RWPE2 (cell line): ENCODE data around the gene HMCN2.

Source experiments
- ATAC-seq: fragments of 200-7000 bp; cut with Tn5 transposase; 3 replicates; pipeline ENCODE4 v1.9.1; 2021; ENCODE audit warnings: low read depth
- DNase-seq: peaks from one replicate; pipeline ENCODE4 v3.0.0-alpha.2; 2020; ENCODE audit warnings: low spot score
- H3K27ac ChIP-seq: fragments of 450-650 bp; 2 replicates; pipeline ENCODE4 v1.5.1; 2017; ENCODE audit warnings: mild to moderate bottlenecking; ENCODE audit not compliant: poor library complexity, severe bottlenecking
- H3K27me3 ChIP-seq: fragments of 250-450 bp; sonication (Bioruptor Pico); 2 replicates; pipeline ENCODE4 v1.5.1; 2021; ENCODE audit warnings: mild to moderate bottlenecking, moderate library complexity; ENCODE audit not compliant: insufficient read depth, poor library complexity, severe bottlenecking
- H3K36me3 ChIP-seq: fragments of 250-450 bp; sonication (Bioruptor Pico); 2 replicates; pipeline ENCODE4 v1.5.1; 2020; ENCODE audit warnings: low read depth, mild to moderate bottlenecking, moderate library complexity
- H3K4me1 ChIP-seq: fragments of 250-450 bp; sonication (Bioruptor Pico); 2 replicates; pipeline ENCODE4 v1.5.1; 2021; ENCODE audit warnings: mild to moderate bottlenecking, moderate library complexity; ENCODE audit not compliant: insufficient read depth, poor library complexity, severe bottlenecking
- H3K4me3 ChIP-seq: fragments of 250-450 bp; sonication (Bioruptor Pico); 2 replicates; pipeline ENCODE4 v1.5.1; 2021; ENCODE audit warnings: mild to moderate bottlenecking, moderate library complexity; ENCODE audit not compliant: severe bottlenecking
- H3K9me3 ChIP-seq: fragments of 250-450 bp; sonication (Bioruptor Pico); 2 replicates; pipeline ENCODE4 v1.5.1; 2021; ENCODE audit warnings: mild to moderate bottlenecking, moderate library complexity; ENCODE audit not compliant: severe bottlenecking
- CTCF ChIP-seq: fragments of 450-650 bp; IDR thresholded peaks from one replicate; pipeline ENCODE4 v1.5.1; 2017; ENCODE audit warnings: mild to moderate bottlenecking, moderate library complexity; ENCODE audit not compliant: poor library complexity, severe bottlenecking

HMCN2 gene

GRCh38 chr9:130414081-130414731 lies 148.6 kb downstream of the HMCN2 start:
- DNase-seq (no peak), ATAC-seq (no peak)
- no peaks in the 10 kb centered on the region for H3K4me1 ChIP-seq
- no peak for TF ChIP-seq CTCF
- H3K27me3 ChIP-seq = no peaks in the 10 kb centered on the region
- H3K36me3 ChIP-seq = no peaks in the 10 kb centered on the region
- no peak overlapping the region for H3K4me3 ChIP-seq
- H3K9me3 ChIP-seq = no peaks in the 10 kb centered on the region
- no peak overlapping the region for H3K27ac ChIP-seq

DNA sequence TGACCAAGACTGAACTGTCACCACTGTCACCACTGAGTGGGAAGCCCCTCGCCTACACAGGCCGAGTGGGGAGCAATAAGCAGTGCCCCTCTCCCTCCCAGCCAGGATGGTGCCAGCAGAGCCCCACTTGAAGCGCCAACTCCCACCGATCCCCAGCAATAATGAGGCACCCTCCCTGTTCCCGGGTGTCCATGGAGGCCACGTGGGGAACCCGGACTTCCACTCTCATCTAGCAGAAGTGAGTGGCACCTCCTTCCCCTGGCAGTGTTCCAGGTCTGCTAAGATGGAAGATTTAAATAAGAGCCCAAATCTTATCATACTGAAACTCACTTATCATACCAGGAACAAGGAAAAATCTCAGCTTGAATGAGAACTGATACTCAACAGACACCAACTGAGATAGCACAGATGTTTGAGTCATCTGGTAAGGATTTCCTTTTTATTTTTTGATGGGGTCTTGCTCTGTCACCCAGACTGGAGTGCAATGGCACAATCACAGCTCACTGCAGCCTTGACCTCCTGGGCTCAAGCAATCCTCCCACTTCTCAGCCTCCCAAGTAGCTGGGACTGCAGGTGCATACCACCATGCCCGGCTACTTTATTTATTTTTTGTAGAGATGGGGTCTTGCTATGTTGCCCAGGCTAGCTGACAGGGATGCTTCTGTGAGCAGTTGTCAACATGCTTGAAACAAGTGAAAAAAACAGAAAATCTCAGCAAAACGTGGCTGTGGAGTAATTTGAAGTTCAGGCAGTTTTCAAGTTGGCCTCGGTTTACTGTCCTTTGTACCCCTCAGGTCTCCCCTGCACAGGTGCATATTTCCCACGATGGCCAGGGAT lies 149.6 kb downstream of the HMCN2 start:
- DNase-seq (no peak), ATAC-seq (no peak)
- no peaks in the 10 kb centered on the region for H3K36me3 ChIP-seq
- H3K4me1 ChIP-seq = no peaks in the 10 kb centered on the region
- H3K27me3 ChIP-seq = no peaks in the 10 kb centered on the region
- H3K9me3 ChIP-seq = no peaks in the 10 kb centered on the region
- no peak overlapping the region for H3K27ac ChIP-seq
- H3K4me3 ChIP-seq = no peak overlapping the region
- TF ChIP-seq CTCF = no peak

GRCh38 chr9:130417602-130418001 lies 152.0 kb downstream of the HMCN2 start:
- ATAC-seq (no peak), DNase-seq (no peak)
- Histone ChIP-seq H3K9me3 (no peaks in the 10 kb centered on the region), H3K27me3 (no peaks in the 10 kb centered on the region), H3K4me3 (no peak overlapping the region), H3K36me3 (no peaks in the 10 kb centered on the region), H3K4me1 (no peaks in the 10 kb centered on the region), H3K27ac (no peak overlapping the region)
- TF ChIP-seq CTCF = no peak

- TF ChIP-seq CTCF = no peak
- no peaks in the 10 kb centered on the region for H3K36me3 ChIP-seq
- no peak overlapping the region for H3K4me3 ChIP-seq
- ATAC-seq (no peak), DNase-seq (no peak)
- no peaks in the 10 kb centered on the region for H3K9me3 ChIP-seq
- H3K4me1 ChIP-seq = no peaks in the 10 kb centered on the region
- H3K27ac ChIP-seq = no peak overlapping the region
- H3K27me3 ChIP-seq = no peaks in the 10 kb centered on the region
These were observed 153.2 kb downstream of the HMCN2 start for GRCh38 chr9:130418776-130419175.
